Natural killer cell (primary cell): Measurements from ENCODE around the gene ITGAV. TPM values are rescaled to one million over a fixed set of nuclear protein-coding genes. Genes with fewer than 3 reads are reported as not detected.

Experiments
- ATAC-seq, 3 donors: fragments of 150-1000 bp in 2 of 3; fragments of 200-7000 bp in 1 of 3; cut with Tn5 transposase; 1 replicate in 1 of 3; 2 replicates in 2 of 3; pipeline ENCODE4 v1.10.0; 2021; ENCODE audit warnings: mild to moderate bottlenecking in 2 of 3, moderate library complexity in 2 of 3
- DNase-seq, 2 donors: peaks; one replicate each; pipeline versions ENCODE4 v3.0.0 to v3.0.0-alpha.2; 2013 to 2021; ENCODE audit warnings: mixed read lengths in 1 of 2
- H3K27ac ChIP-seq: one replicate; pipeline ENCODE4 v1.5.1; 2013; ENCODE audit warnings: mild to moderate bottlenecking, low read length
- H3K27me3 ChIP-seq: one replicate; pipeline ENCODE4 v1.6.1; 2013; ENCODE audit warnings: low read length; ENCODE audit not compliant: control insufficient read depth, insufficient read depth
- H3K36me3 ChIP-seq: one replicate; pipeline ENCODE4 v1.6.1; 2013; ENCODE audit warnings: low read length; ENCODE audit not compliant: control insufficient read depth, insufficient read depth
- H3K4me1 ChIP-seq: one replicate; pipeline ENCODE4 v1.6.1; 2013; ENCODE audit warnings: low read length; ENCODE audit not compliant: control insufficient read depth, insufficient read depth
- H3K4me3 ChIP-seq: one replicate; pipeline ENCODE4 v1.5.1; 2013; ENCODE audit warnings: low read length
- H3K9me3 ChIP-seq: one replicate; pipeline ENCODE4 v1.6.1; 2013; ENCODE audit warnings: low read length; ENCODE audit not compliant: control insufficient read depth, insufficient read depth
- H3K27ac Mint-ChIP-seq, 2 donors: one replicate each; pipeline ENCODE4 v1.8.0; 2022; ENCODE audit warnings: mild to moderate bottlenecking in 2 of 2, mixed read lengths in 2 of 2, moderate library complexity in 1 of 2
- H3K27me3 Mint-ChIP-seq, 2 donors: one replicate each; pipeline ENCODE4 v1.8.0; 2022; ENCODE audit warnings: low read depth in 2 of 2, mixed read lengths in 2 of 2
- H3K36me3 Mint-ChIP-seq: one replicate; pipeline ENCODE4 v1.8.0; 2022; ENCODE audit warnings: mixed read lengths
- H3K4me1 Mint-ChIP-seq, 2 donors: one replicate each; pipeline ENCODE4 v1.8.0; 2022; ENCODE audit warnings: mixed read lengths in 2 of 2
- H3K4me3 Mint-ChIP-seq: one replicate; pipeline ENCODE4 v1.8.0; 2022; ENCODE audit warnings: mild to moderate bottlenecking, moderate library complexity, mixed read lengths
- H3K9me3 Mint-ChIP-seq, 2 donors: one replicate each; pipeline ENCODE4 v1.8.0; 2022; ENCODE audit warnings: mixed read lengths in 2 of 2
- CTCF ChIP-seq: fragments of 200-600 bp; IDR thresholded peaks from one replicate; pipeline ENCODE4 v1.8.0; 2022; ENCODE audit warnings: antibody characterized with exemption
- WGBS: methylation state at CpG from one replicate; pipeline ENCODE4 v1.1.7; 2013; ENCODE audit warnings: missing lambda C conversion rate; ENCODE audit not compliant: insufficient coverage; 5-methylcytosine and 5-hydroxymethylcytosine counted together
- intact Hi-C: fragments of 100-400 bp; cut with micrococcal nuclease; formaldehyde crosslinking; loops from one replicate; pipeline ENCODE4 v1.14.2; 2022
- total RNA-seq, 4 donors: library from RNA; stranded (reverse); fragments of 120-200 nt in 1 of 4; gene quantifications; one replicate each; pipeline versions ENCODE4 v1.2.3 to v1.2.4, GENCODE V29; 2013 to 2022

The ITGAV gene
- total RNA-seq, 3 donors from 2014 or later (not counting 1 experiment from before 2014, with no cell fraction given): 10.7 to 14.7 (median 12.0) TPM

DNA sequence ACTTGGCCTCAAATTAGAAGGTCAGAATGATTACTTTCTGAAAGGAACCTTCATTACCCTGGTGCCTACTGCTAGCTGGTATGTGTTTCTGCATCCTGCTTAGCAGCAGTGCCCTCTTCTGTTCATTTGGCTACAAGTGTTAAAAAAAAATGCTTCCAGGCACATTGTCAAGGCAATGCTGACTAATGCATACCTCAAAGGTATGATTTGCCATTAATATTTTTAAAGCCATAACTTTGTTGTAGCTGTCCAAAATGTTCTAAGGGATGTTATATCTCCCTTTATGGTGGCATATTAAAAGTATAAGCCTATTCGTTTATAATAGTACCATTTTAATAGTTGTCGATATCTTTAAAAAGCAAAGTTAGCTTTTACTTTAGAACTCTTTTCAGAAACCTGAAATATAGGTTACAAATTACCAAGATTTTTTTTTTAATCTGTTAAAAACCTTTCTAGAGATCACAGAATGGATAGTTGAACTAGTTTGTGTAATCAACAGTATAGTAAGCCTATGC lies 52.0 kb downstream of the ITGAV start:
- Histone ChIP-seq H3K9me3 (no peaks in the 10 kb centered on the region), H3K27ac (no peak overlapping the region), H3K27me3 (no peaks in the 10 kb centered on the region), H3K4me3 (no peak overlapping the region), H3K36me3 (peaks cover 4% of the 10 kb centered on the region), H3K4me1 (no peaks in the 10 kb centered on the region)
- no peaks in the 10 kb centered on the region for H3K36me3 Mint-ChIP-seq
- peak; percentile 57 for TF ChIP-seq CTCF
- no peaks in the 10 kb centered on the region for H3K27me3 Mint-ChIP-seq
- H3K4me1 Mint-ChIP-seq: peaks cover 0 to 4% of the 10 kb centered on the region in 2 donors
- intact Hi-C loops: loop anchor here (1.0 kb wide), 1 partner anchor 138 kb away; no protein-coding TSS in a partner anchor
- ATAC-seq (peak; percentile 52 to 72 (median 64)), DNase-seq (peak in 1 of 2 donors; percentile 67)
- H3K4me3 Mint-ChIP-seq: no peak overlapping the region
- H3K27ac Mint-ChIP-seq: no peak overlapping the region
- no CpG with 5 or more reads among the region's 2 CpGs for WGBS
- no peaks in the 10 kb centered on the region for H3K9me3 Mint-ChIP-seq

DNA sequence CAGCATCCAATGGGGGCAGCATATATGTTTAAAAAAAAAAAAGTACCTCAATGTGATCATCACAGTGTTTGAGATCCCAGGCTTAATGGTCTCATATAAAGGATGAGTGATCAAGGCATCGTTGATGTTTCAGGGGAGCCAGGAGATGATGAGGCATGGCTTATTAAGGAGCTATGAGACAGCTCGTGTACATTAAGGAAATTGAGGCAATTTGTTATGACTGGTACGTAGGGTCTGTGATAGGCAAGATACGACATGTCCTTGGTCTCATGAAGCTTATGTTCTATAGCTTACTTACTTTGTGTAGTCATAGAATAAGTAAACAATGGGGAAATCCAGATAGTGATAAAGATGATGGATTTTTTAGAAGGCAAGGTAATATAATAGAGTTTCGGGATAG lies 54.9 kb downstream of the ITGAV start:
- DNase-seq (no peak), ATAC-seq (no peak)
- peaks cover 0 to 4% of the 10 kb centered on the region in 2 donors for H3K4me1 Mint-ChIP-seq
- H3K4me1 ChIP-seq: no peaks in the 10 kb centered on the region
- no peaks in the 10 kb centered on the region for H3K27me3 ChIP-seq
- TF ChIP-seq CTCF: no peak
- no peaks in the 10 kb centered on the region for H3K9me3 ChIP-seq
- peaks cover 4% of the 10 kb centered on the region for H3K36me3 ChIP-seq
- intact Hi-C loops: no loop called here
- no peak overlapping the region for H3K27ac ChIP-seq
- H3K9me3 Mint-ChIP-seq: no peaks in the 10 kb centered on the region
- H3K27me3 Mint-ChIP-seq: no peaks in the 10 kb centered on the region
- H3K4me3 Mint-ChIP-seq: no peak overlapping the region
- WGBS: 95% methylated on average over 5 of the region's 5 CpGs
- H3K27ac Mint-ChIP-seq: no peak overlapping the region
- H3K4me3 ChIP-seq: no peak overlapping the region
- no peaks in the 10 kb centered on the region for H3K36me3 Mint-ChIP-seq

- Mint-ChIP-seq H3K9me3 (no peaks in the 10 kb centered on the region), H3K27ac (no peak overlapping the region), H3K27me3 (no peaks in the 10 kb centered on the region), H3K4me1 (peaks cover 0 to 4% of the 10 kb centered on the region in 2 donors), H3K36me3 (no peaks in the 10 kb centered on the region), H3K4me3 (no peak overlapping the region)
- Histone ChIP-seq H3K27ac (no peak overlapping the region), H3K4me1 (no peaks in the 10 kb centered on the region), H3K9me3 (no peaks in the 10 kb centered on the region), H3K27me3 (no peaks in the 10 kb centered on the region), H3K36me3 (peaks cover 4% of the 10 kb centered on the region), H3K4me3 (no peak overlapping the region)
- no peak for TF ChIP-seq CTCF
- ATAC-seq (no peak), DNase-seq (no peak)
- 100% methylated on average over 1 of the region's 2 CpGs for WGBS
- intact Hi-C loops: no loop called here
Observed at GRCh38 chr2:186645999-186646398, 56.1 kb downstream of the ITGAV start.

DNA sequence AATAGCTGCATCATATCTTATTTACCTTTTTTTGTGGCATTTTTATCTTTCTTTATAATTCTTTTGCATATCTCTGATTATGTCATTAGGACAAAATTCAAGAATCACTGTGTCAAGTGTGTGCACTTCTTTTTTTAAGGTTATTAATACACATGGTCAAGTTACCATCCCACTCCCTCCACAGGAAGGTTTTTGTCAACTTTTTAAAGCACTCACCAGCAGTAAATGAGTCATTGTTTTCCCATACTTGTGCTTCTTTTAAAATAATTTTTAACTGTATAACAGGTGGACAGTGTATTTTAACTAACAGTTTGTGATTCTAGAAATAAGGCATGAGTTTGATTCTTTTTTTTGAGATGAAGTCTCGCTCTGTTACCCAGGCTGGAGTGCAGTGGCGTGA lies 58.3 kb downstream of the ITGAV start:
- no peaks in the 10 kb centered on the region for H3K9me3 ChIP-seq
- peaks cover 0 to 4% of the 10 kb centered on the region in 2 donors for H3K4me1 Mint-ChIP-seq
- H3K9me3 Mint-ChIP-seq: no peaks in the 10 kb centered on the region
- ATAC-seq: no peak
- no peaks in the 10 kb centered on the region for H3K27me3 ChIP-seq
- H3K4me3 Mint-ChIP-seq: no peak overlapping the region
- H3K27me3 Mint-ChIP-seq: no peaks in the 10 kb centered on the region
- no peak overlapping the region for H3K27ac ChIP-seq
- H3K36me3 ChIP-seq: peaks cover 2% of the 10 kb centered on the region
- no peak for DNase-seq
- H3K4me1 ChIP-seq: no peaks in the 10 kb centered on the region
- no peak overlapping the region for H3K27ac Mint-ChIP-seq
- WGBS: 96% methylated on average over 2 of the region's 2 CpGs
- no peak overlapping the region for H3K4me3 ChIP-seq
- H3K36me3 Mint-ChIP-seq: no peaks in the 10 kb centered on the region
- intact Hi-C loops: no loop called here
- TF ChIP-seq CTCF: no peak
